ENCODE data around the gene ATP10B.

- TF ChIP-seq POLR2A (IDR thresholded peaks at IDR 0.05): no peak
- TF ChIP-seq CTCF (IDR thresholded peaks at IDR 0.05): no peak
Measured at GRCh38 chr5:160646033-160646432, 206.0 kb downstream of the ATP10B start.
